Left hindlimb (tissue), 1 donor: ENCODE results near the gene LIN37.

ENCODE experiments used
- DNase-seq: peaks from one replicate; pipeline ENCODE4 v3.0.0-alpha.2; 2018

LIN37 gene

DNA sequence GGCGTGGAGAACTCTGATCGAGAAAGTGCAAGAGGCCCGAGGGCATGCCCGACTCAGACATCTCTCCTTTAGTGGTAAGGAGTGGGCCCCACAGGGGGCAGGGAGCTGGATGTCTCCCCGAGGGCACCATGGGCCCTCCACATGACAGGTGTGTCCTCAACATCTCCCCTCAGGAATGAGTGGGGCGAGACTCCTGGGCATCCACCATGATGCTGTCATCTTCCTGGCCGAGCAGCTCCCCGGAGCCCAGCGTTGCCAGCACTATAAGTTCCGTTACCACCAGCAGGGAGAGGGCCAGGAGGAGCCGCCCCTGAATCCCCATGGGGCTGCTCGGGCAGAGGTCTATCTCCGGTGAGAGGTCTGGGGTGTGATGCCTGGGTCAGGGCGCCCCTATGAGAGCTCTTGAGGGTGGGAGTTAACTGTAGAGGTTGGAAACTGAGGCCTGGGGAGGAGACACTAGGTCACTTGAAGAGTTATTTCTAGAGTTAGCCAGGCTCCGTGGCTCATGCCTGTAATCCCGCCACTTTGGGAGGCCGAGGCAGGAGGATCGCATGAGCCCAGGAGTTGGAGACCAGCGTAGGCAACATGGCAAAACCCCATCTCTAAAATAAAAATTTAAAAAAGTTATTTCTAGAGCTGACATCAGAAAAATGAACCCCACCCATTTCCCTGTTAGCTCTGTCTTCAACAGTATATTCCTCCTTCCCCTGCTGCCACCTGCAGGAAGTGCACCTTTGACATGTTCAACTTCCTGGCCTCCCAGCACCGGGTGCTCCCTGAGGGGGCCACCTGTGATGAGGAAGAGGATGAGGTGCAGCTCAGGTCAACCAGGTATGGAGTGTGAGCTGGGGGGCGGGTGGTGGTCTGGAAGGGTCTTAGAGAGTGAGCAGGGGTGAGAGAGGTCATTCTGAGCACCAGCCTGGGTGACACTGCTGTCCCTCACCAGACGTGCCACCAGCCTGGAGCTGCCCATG lies 11.2 kb upstream of the LIN37 start:
- no peak for DNase-seq

DNA sequence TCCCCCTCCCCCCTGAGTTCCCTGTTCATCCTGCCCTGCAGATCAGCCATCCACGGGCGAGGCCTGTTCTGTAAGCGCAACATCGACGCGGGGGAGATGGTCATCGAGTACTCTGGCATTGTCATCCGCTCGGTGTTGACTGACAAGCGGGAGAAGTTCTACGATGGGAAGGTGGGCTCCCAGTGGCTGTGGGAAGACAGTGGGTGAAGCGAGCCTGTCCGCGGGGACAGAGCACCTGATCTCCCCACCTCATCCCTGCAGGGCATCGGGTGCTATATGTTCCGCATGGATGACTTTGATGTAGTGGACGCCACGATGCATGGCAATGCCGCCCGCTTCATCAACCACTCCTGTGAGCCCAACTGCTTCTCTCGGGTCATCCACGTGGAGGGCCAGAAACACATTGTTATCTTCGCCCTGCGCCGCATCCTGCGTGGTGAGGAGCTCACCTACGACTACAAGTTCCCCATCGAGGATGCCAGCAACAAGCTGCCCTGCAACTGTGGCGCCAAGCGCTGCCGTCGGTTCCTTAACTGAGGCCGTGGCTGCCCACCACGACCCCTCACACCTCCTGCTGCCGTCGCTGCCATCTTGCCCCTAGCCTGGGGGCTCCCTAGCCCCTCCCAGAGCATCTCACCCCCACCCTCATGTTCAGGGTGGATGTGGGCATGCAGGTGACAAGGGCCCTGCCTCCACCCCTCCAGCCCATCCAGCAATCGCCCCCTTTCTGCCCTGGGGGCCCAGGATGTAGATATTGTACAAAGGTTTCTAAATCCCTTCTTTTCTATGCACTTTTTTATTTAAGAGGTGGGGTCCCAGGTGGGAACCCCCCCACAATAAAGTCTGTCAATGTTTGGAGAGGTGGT lies 10.1 kb upstream of the LIN37 start:
- DNase-seq = no peak

DNA sequence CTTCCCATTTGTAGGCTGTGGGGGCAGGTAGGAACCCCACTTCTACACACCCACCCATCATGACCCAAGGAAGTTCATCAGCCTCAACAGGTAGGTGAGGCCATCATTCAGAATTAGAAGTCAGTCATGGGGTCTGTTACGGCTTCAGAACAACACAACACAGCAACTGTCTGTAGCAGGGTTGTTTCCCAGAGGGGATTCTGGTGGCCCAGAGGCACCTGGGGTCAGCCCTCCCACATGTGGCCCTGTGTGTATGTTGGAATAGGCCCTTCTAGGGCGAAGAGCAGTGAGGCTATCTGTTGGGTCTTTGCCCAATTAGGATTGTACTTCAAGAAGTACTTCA lies 9.5 kb upstream of the LIN37 start:
- no peak for DNase-seq

- DNase-seq = no peak
These were observed 8.9 kb upstream of the LIN37 start for GRCh38 chr19:35739275-35740107.

DNA sequence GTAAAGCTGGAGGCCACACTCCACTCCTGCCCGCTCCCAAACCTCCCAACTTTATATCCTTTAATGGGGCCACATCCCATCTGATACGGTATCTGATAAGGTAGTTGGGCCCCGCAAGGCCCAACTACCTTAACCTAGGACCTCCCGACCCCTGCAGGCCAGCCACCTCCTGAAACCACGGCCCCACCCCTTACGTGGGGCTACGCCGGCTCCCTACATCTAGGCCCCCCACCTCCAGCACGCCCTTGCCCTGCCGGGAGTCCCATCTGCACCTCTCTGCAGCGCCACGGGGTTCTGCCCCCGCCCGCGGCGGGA lies 8.3 kb upstream of the LIN37 start:
- no peak for DNase-seq

- DNase-seq = peak; percentile 98
These were observed 7.8 kb upstream of the LIN37 start for GRCh38 chr19:35740423-35741202.

DNA sequence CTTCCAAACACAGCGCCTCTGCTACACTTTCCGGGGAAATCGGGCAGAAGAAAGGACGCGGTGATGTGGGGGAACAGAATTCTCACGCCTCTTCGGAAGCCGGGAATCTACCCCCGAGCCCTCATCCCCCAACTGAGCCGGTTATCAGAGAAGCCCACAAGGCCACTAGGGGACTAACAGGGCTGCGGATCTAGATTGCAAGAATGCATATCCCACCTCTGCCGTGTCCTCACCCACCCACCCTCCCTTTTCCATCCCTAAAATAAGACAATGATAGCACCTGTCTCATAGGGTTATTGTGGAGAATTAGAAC lies 7.2 kb upstream of the LIN37 start:
- no peak for DNase-seq

- DNase-seq = no peak
These were observed 6.2 kb upstream of the LIN37 start, which contains the start of gene IGFLR1 for GRCh38 chr19:35742121-35742724. Gene IGFLR1, minus strand, starts transcription at chr19:35742452. Its CDS starts 1,272 bp downstream, at chr19:35741180.

- no peak for DNase-seq
These were observed 4.5 kb upstream of the LIN37 start for GRCh38 chr19:35743640-35744429.

- DNase-seq = peak; percentile 97
These were observed 3.7 kb upstream of the LIN37 start for GRCh38 chr19:35744430-35745327.

GRCh38 chr19:35745328-35746086 lies 2.9 kb upstream of the LIN37 start, which contains the start of the genes PSENEN and U2AF1L4:
Gene PSENEN, plus strand, starts transcription at chr19:35745651. Its CDS starts 280 bp downstream, at chr19:35745931.
Gene U2AF1L4, minus strand, starts transcription at chr19:35745418. Its CDS starts 27 bp downstream, at chr19:35745391.
- DNase-seq = peak; percentile 98

DNA sequence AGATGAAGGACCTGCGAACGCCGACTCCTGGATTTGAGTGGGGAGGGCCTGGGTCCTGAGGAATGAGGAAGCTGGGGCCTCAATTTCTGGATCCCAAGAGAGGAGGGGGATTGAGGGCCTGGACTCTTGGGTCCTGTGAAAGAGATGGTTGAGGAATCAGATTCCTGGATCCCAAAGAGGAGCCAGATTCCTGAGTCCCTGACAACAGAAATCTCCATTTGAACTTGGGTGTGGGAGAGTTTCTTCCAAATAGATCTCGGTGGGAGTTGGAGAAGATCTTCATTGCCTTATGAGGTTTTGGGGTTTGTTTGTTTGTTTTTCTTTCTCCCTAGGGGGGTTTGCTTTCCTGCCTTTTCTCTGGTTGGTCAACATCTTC lies 2.3 kb upstream of the LIN37 start:
- no peak for DNase-seq

- DNase-seq = no peak
These were observed 1.8 kb upstream of the LIN37 start for GRCh38 chr19:35746531-35746930.

GRCh38 chr19:35750167-35750566 lies 1.8 kb downstream of the LIN37 start:
- no peak for DNase-seq

DNA sequence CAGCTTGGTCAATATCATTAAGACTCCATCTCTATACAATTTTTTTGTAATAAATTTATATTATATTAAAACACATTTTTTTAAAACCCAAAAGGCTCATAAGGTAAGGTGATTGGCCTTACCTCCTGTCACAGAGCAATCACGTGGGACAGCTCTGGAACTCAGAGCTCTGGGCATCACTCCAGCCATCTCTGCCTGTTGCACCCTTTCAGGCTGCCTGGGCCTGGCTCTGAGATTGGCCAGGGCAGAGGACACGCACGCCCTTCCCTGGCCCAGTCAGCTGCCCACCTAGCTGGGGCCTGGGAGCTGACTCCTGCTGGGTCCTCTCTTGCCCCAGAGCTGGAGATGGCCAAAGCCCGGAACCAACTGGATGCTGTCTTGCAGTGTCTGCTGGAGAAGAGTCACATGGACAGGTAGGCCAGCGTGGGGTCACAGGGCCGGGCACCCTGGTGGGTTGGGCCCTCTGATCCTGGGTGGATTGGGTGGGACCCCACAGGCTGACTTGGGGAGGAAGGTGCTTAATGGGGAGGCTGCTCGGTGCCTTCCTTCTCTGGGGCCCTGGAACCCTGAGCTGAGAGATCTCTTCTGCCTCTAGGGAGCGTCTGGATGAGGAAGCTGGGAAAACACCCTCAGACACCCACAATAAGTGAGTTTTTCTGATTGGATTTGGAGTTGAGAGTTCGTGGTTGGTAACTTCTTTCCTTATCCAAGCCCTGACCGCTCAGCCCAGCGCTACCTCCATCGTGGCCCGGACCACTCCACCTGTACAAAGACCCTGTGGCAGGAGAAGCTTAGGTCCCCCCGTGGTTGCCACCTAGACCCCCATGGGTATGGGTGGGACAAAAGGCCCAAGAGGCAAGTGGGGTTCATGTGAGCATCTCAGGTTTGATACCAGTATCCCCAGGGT lies 3.7 kb downstream of the LIN37 start:
- no peak for DNase-seq

GRCh38 chr19:35752746-35753350 lies 4.5 kb downstream of the LIN37 start:
- DNase-seq = no peak

DNA sequence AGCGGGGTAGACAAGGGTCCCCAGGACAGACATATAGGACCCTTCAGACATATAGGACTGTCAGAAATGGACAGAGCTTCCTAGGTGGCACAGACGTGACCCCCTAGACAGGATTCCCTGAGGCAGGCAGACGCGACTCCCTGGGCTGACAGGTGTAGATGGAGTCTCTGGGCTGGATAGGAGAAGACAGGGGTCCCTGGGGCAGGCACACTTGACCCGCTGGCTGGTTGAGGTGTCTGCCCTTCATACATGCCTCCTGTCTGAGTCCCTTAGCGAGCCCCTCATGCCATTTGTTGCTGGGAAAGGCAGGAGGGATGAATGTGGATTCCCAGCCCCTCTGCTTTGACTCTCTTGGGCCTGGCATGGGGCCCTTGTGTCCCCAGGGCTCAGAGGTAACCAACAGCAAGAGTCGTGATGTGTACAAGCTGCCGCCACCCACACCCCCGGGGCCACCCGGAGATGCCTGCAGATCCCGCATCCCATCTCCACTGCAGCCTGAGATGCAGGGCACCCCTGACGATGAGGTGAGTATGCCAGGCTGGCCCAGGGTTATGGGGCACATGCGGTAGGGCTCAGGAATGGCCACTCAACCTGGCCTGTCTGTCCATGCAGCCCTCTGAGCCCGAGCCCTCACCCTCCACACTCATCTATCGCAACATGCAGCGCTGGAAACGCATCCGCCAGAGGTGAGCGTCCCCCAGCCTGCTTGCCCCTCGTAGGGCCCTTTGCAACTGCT lies 5.4 kb downstream of the LIN37 start:
- no peak for DNase-seq
